Psoas muscle (tissue), 8 donors: ENCODE data around the gene CRTAC1. TPM values are rescaled to one million over a fixed set of nuclear protein-coding genes. Genes with fewer than 3 reads are reported as not detected.

ENCODE experiments used
- ATAC-seq, 4 donors: fragments of 200-7000 bp; cut with Tn5 transposase; one replicate each; pipeline ENCODE4 v1.9.1; 2020; ENCODE audit warnings: moderate library complexity in 3 of 4, mild to moderate bottlenecking in 2 of 4
- DNase-seq, 2 donors: peaks; one replicate each; pipeline ENCODE4 v3.0.0-alpha.2; 2020
- H3K27ac ChIP-seq: fragments of 200-600 bp; one replicate; pipeline ENCODE4 v1.8.0; 2022
- H3K27me3 ChIP-seq, 3 donors: fragments of 200-600 bp in 1 of 3; one replicate each; pipeline versions ENCODE4 v1.6.1 to v1.8.0; 2013 to 2022; ENCODE audit warnings: low read length in 2 of 3, mild to moderate bottlenecking in 2 of 3, moderate library complexity in 1 of 3; ENCODE audit not compliant: insufficient read depth in 3 of 3
- H3K36me3 ChIP-seq, 2 donors: fragments of 200-600 bp in 1 of 2; one replicate each; pipeline versions ENCODE4 v1.6.1 to v1.8.0; 2013 to 2022; ENCODE audit warnings: low read depth in 1 of 2, mild to moderate bottlenecking in 1 of 2, moderate library complexity in 1 of 2; ENCODE audit not compliant: insufficient read depth in 1 of 2
- H3K4me1 ChIP-seq: fragments of 200-600 bp; one replicate; pipeline ENCODE4 v1.8.0; 2022
- H3K4me3 ChIP-seq: fragments of 200-600 bp; one replicate; pipeline ENCODE4 v1.8.0; 2022; ENCODE audit warnings: mild to moderate bottlenecking
- H3K9me3 ChIP-seq: fragments of 200-600 bp; one replicate; pipeline ENCODE4 v1.8.0; 2022
- WGBS, 3 donors: extraction: QIAGEN DNeasy Blood & Tissue Kit; methylation state at CpG; one replicate each; pipeline versions ENCODE4 v1.1.6 to v1.1.7; 2013; 5-methylcytosine and 5-hydroxymethylcytosine counted together
- intact Hi-C, 2 donors: fragments of 100-400 bp; cut with DNase I; formaldehyde crosslinking; loops; one replicate each; pipeline versions ENCODE4 v1.11.0 to v1.14.2; 2022
- polyA plus RNA-seq, 3 donors: library from polyadenylated mRNA; stranded (reverse); fragments of 200-250 nt; gene quantifications; one replicate each; pipeline ENCODE4 v1.2.3, GENCODE V29; 2013
- total RNA-seq, 4 donors: library from RNA; stranded (reverse); fragmentation: NEBNext Ultra II Directional in 2 of 4; extraction: Animal tissue kit (Norgen Biotek cat#: 25700) in 2 of 4; gene quantifications; one replicate each; pipeline versions ENCODE4 v1.2.1 to v1.2.4, GENCODE V29; 2021 to 2023
- TF ChIP-seq, protein P1 (sequence below): fragments of 200-600 bp; IDR thresholded peaks from one replicate; pipeline ENCODE4 v1.8.0; 2022; ENCODE audit warnings: antibody characterized with exemption
- donor health status: healthy with polysubstance abuse.
- donor health status: DM: no; HTN: no; CAD: no; lungs with moderate emphysema.
- donor health status: Bipolar disorder and iron deficiency.
- donor health status: healthy.
- donor health status: DM: yes; HTN: yes; CAD: no.
- donor health status: DM: no; HTN: no; CAD: no.
- donor health status: DM: no; HTN: no; CAD: no.
- donor health status: DM: yes; HTN: yes; CAD: no.

Gene CRTAC1
- total and polyA plus RNA-seq, 7 donors: 0.07 to 0.93 (median 0.30) TPM

DNA sequence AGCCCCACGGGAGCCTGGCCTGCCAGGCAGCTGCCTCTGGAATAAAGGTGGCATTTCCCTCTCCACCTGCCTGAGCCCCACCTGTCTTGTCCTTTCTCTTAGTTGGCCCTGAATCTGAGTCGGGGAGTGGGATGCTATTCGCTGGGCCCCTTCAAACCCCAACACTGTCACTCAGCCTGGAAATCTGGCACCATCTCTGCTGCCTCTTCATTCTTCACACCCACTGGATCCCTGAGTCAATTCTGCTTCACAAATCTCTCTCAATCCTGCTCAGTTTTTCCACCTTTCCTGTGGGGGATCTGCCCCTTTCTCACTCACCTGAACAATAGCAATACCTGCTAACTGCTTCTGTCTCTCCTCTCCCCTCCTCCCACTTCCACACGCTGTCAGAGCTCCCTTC lies 10.6 kb downstream of the CRTAC1 start:
- no peaks in the 10 kb centered on the region for H3K9me3 ChIP-seq
- no peak overlapping the region for H3K4me3 ChIP-seq
- TF ChIP-seq, protein P1, sequence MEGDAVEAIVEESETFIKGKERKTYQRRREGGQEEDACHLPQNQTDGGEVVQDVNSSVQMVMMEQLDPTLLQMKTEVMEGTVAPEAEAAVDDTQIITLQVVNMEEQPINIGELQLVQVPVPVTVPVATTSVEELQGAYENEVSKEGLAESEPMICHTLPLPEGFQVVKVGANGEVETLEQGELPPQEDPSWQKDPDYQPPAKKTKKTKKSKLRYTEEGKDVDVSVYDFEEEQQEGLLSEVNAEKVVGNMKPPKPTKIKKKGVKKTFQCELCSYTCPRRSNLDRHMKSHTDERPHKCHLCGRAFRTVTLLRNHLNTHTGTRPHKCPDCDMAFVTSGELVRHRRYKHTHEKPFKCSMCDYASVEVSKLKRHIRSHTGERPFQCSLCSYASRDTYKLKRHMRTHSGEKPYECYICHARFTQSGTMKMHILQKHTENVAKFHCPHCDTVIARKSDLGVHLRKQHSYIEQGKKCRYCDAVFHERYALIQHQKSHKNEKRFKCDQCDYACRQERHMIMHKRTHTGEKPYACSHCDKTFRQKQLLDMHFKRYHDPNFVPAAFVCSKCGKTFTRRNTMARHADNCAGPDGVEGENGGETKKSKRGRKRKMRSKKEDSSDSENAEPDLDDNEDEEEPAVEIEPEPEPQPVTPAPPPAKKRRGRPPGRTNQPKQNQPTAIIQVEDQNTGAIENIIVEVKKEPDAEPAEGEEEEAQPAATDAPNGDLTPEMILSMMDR: no peak
- no peak for ATAC-seq
- no peaks in the 10 kb centered on the region for H3K4me1 ChIP-seq
- H3K27ac ChIP-seq: no peak overlapping the region
- DNase-seq: no peak
- H3K27me3 ChIP-seq: peaks cover 2 to 25% (median 3%) of the 10 kb centered on the region in 3 donors
- intact Hi-C loops: loop anchor here in 1 of 2 donors (10.0 kb wide), 1 partner anchor 245 kb away; the partner anchor contains the start of gene SFRP5
- no peaks in the 10 kb centered on the region for H3K36me3 ChIP-seq
- 50 to 63% (median 56%) methylated on average over 4 of the region's 4 CpGs for WGBS, 3 donors

DNA sequence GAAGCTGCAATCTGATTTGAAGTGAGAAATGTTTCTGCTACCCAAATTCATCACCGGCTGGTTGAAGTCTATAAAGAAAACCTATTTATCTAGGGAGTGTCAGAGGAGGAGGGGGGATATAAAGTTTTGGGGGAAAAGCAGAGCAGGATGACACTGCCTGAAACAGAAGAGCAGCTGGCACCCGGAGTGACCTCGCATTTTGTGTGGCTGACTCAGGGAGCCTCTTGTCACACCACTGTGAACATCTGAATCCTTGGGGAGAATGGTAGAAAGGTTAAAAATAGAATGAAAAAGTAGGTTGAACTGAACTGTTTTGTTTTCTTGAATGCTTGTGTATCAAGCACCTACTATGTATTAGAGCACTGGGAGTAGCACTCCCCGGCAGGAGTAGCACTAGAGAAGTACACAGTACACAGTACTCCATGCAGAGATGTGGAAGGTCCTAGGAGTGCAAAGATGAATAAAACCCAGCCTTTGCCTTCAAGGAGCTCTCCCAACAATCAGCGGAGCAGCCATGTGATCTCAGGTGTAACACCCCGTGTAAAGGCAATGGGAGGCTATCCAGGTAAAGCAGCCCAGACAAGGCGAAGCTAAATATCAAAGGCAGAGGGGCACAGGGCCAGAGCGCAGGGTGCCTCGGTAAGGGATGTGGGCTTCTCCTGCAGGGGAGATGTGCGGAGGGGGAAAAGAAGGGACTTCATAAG lies 13.5 kb downstream of the CRTAC1 start:
- intact Hi-C loops: no loop called here
- Histone ChIP-seq H3K27ac (no peak overlapping the region), H3K4me1 (no peaks in the 10 kb centered on the region), H3K36me3 (no peaks in the 10 kb centered on the region), H3K27me3 (peaks cover 2 to 35% (median 3%) of the 10 kb centered on the region in 3 donors), H3K4me3 (no peak overlapping the region), H3K9me3 (no peaks in the 10 kb centered on the region)
- WGBS, 3 donors: 81 to 83% (median 82%) methylated on average over 10 of the region's 10 CpGs
- ATAC-seq: no peak
- no peak for DNase-seq
- TF ChIP-seq, protein P1: no peak

- TF ChIP-seq, protein P1: no peak
- no peak for ATAC-seq
- Histone ChIP-seq H3K4me3 (no peak overlapping the region), H3K27ac (no peak overlapping the region), H3K27me3 (peaks cover 2 to 42% (median 3%) of the 10 kb centered on the region in 3 donors), H3K4me1 (no peaks in the 10 kb centered on the region), H3K36me3 (no peaks in the 10 kb centered on the region), H3K9me3 (no peaks in the 10 kb centered on the region)
- intact Hi-C loops: no loop called here
- no peak for DNase-seq
- WGBS, 3 donors: 83 to 93% (median 89%) methylated on average over 3 of the region's 3 CpGs
These were observed 16.6 kb downstream of the CRTAC1 start for GRCh38 chr10:98013776-98014175.

GRCh38 chr10:98013122-98013521 lies 17.3 kb downstream of the CRTAC1 start:
- no peak overlapping the region for H3K27ac ChIP-seq
- no peak for DNase-seq
- intact Hi-C loops: no loop called here
- H3K4me3 ChIP-seq: no peak overlapping the region
- ATAC-seq: no peak
- no peaks in the 10 kb centered on the region for H3K4me1 ChIP-seq
- 64 to 74% (median 74%) methylated on average over 4 of the region's 4 CpGs for WGBS, 3 donors
- H3K36me3 ChIP-seq: no peaks in the 10 kb centered on the region
- TF ChIP-seq, protein P1: no peak
- H3K9me3 ChIP-seq: no peaks in the 10 kb centered on the region
- peaks cover 2 to 42% (median 3%) of the 10 kb centered on the region in 3 donors for H3K27me3 ChIP-seq
